Liver (tissue), 9 donors: ENCODE results near the gene GPRC5B. TPM values are rescaled to one million over a fixed set of nuclear protein-coding genes. Genes with fewer than 3 reads are reported as not detected.

Experiments used
- DNase-seq: peaks from one replicate; pipeline ENCODE4 v3.0.0-alpha.2; 2017; ENCODE audit warnings: low spot score
- H3K27ac ChIP-seq, 2 donors: one replicate each; pipeline ENCODE4 v1.7.0; 2013; ENCODE audit warnings: inconsistent platforms in 2 of 2, low read length in 2 of 2, control low read depth in 1 of 2, low read depth in 1 of 2, mild to moderate bottlenecking in 1 of 2
- H3K27me3 ChIP-seq, 4 donors: one replicate each; pipeline versions ENCODE4 v1.6.1 to v1.7.0; 2013; ENCODE audit warnings: low read length in 3 of 4, inconsistent platforms in 1 of 4, mild to moderate bottlenecking in 1 of 4, moderate library complexity in 1 of 4; ENCODE audit not compliant: control insufficient read depth in 4 of 4, insufficient read depth in 4 of 4
- H3K36me3 ChIP-seq, 4 donors: one replicate each; pipeline versions ENCODE4 v1.6.1 to v1.7.0; 2013; ENCODE audit warnings: low read length in 3 of 4, mild to moderate bottlenecking in 3 of 4, low read depth in 1 of 4, moderate library complexity in 1 of 4; ENCODE audit not compliant: control insufficient read depth in 4 of 4, insufficient read depth in 3 of 4
- H3K4me1 ChIP-seq, 4 donors: one replicate each; pipeline versions ENCODE4 v1.6.1 to v1.7.0; 2013; ENCODE audit warnings: low read length in 3 of 4, mild to moderate bottlenecking in 3 of 4, moderate library complexity in 1 of 4; ENCODE audit not compliant: control insufficient read depth in 4 of 4, insufficient read depth in 4 of 4
- H3K4me3 ChIP-seq, 3 donors: one replicate each; pipeline versions ENCODE4 v1.6.1 to v1.7.0; 2013; ENCODE audit warnings: low read length in 3 of 3, control low read depth in 1 of 3, low read depth in 1 of 3, mild to moderate bottlenecking in 1 of 3
- H3K9ac ChIP-seq, 2 donors: one replicate each; pipeline ENCODE4 v1.7.0; 2013; ENCODE audit warnings: low read length in 2 of 2, mild to moderate bottlenecking in 2 of 2, moderate library complexity in 2 of 2, control low read depth in 1 of 2, low read depth in 1 of 2
- H3K9me3 ChIP-seq, 4 donors: one replicate each; pipeline versions ENCODE4 v1.6.1 to v1.7.0; 2013; ENCODE audit warnings: low read length in 3 of 4; ENCODE audit not compliant: control insufficient read depth in 4 of 4
- EGR1 ChIP-seq, 2 donors: IDR thresholded peaks; 2 replicates each; pipeline ENCODE4 v1.6.1; 2016 to 2018; ENCODE audit warnings: antibody characterized with exemption in 2 of 2, low read depth in 2 of 2
- FOXA1 ChIP-seq: IDR thresholded peaks from 2 replicates; pipeline ENCODE4 v1.6.1; 2016; ENCODE audit warnings: antibody characterized with exemption
- FOXA2 ChIP-seq: IDR thresholded peaks from 2 replicates; pipeline ENCODE4 v1.6.1; 2016; ENCODE audit warnings: antibody characterized with exemption
- GABPA ChIP-seq, 2 donors: IDR thresholded peaks in 1 of 2; conservative IDR thresholded peaks in 1 of 2; 2 replicates each; pipeline ENCODE4 v1.6.1; 2016; ENCODE audit warnings: antibody characterized with exemption in 2 of 2, mild to moderate bottlenecking in 1 of 2, moderate library complexity in 1 of 2
- HNF4A ChIP-seq, 2 donors: conservative IDR thresholded peaks; 2 replicates each; pipeline ENCODE4 v1.6.1; 2016; ENCODE audit warnings: antibody characterized with exemption in 2 of 2, mild to moderate bottlenecking in 2 of 2
- HNF4G ChIP-seq: IDR thresholded peaks from 2 replicates; pipeline ENCODE4 v1.6.1; 2016; ENCODE audit warnings: antibody characterized with exemption
- JUND ChIP-seq, 2 donors: IDR thresholded peaks; 2 replicates each; pipeline ENCODE4 v1.6.1; 2016; ENCODE audit warnings: antibody characterized with exemption in 2 of 2
- MAX ChIP-seq: IDR thresholded peaks from 2 replicates; pipeline ENCODE4 v1.6.1; 2016; ENCODE audit warnings: antibody characterized with exemption
- NR2F2 ChIP-seq: IDR thresholded peaks from 2 replicates; pipeline ENCODE4 v1.6.1; 2016; ENCODE audit warnings: antibody characterized with exemption
- RAD21 ChIP-seq, 2 donors: IDR thresholded peaks; 2 replicates each; pipeline ENCODE4 v1.6.1; 2016; ENCODE audit warnings: antibody characterized with exemption in 2 of 2, mild to moderate bottlenecking in 2 of 2
- REST ChIP-seq: IDR thresholded peaks from 2 replicates; pipeline ENCODE4 v1.6.1; 2016; ENCODE audit warnings: antibody characterized with exemption, mild to moderate bottlenecking
- RXRA ChIP-seq, 2 donors: IDR thresholded peaks; 2 replicates each; pipeline ENCODE4 v1.6.1; 2017 to 2018; ENCODE audit warnings: antibody characterized with exemption in 2 of 2, mild to moderate bottlenecking in 1 of 2
- SP1 ChIP-seq: IDR thresholded peaks from 2 replicates; pipeline ENCODE4 v1.6.1; 2018; ENCODE audit warnings: antibody characterized with exemption, mild to moderate bottlenecking
- TAF1 ChIP-seq: conservative IDR thresholded peaks from 2 replicates; pipeline ENCODE4 v1.6.1; 2016; ENCODE audit warnings: antibody characterized with exemption, mild to moderate bottlenecking
- YY1 ChIP-seq: IDR thresholded peaks from 2 replicates; pipeline ENCODE4 v1.6.1; 2016; ENCODE audit warnings: antibody characterized with exemption, mild to moderate bottlenecking
- WGBS: extraction: QIAGEN DNeasy Blood & Tissue Kit; methylation state at CpG from one replicate; pipeline ENCODE4 v1.1.7; 2013; 5-methylcytosine and 5-hydroxymethylcytosine counted together
- polyA plus RNA-seq, 2 donors: library from polyadenylated mRNA; stranded (reverse) in 1 of 2; unstranded in 1 of 2; fragments of 200-250 nt in 1 of 2; fragments of >200 nt in 1 of 2; fragmentation: Nextera tagmentation in 1 of 2; extraction: Ambion mirVana in 1 of 2; gene quantifications; one replicate each; pipeline versions ENCODE4 v1.2.1 to v1.2.3, GENCODE V29; 2013 to 2015
- total RNA-seq, 2 donors: library from RNA; depleted of rRNA; stranded (reverse); fragments of >200 nt; gene quantifications; one replicate each; pipeline ENCODE4 v1.2.3, GENCODE V29; 2014
- TF ChIP-seq, protein P1 (sequence below): IDR thresholded peaks from 2 replicates; pipeline ENCODE4 v1.6.1; 2016; ENCODE audit warnings: antibody characterized with exemption
- TF ChIP-seq, protein P2 (sequence below): fragments of 150-350 bp; IDR thresholded peaks from 2 replicates; pipeline ENCODE4 v1.5.1; 2017; ENCODE audit warnings: improper control_type of control experiment, low read depth, low read length; ENCODE audit not compliant: missing input control
- TF ChIP-seq, protein P3 (sequence below): IDR thresholded peaks from 2 replicates; pipeline ENCODE4 v1.6.1; 2016; ENCODE audit warnings: antibody characterized with exemption
- donor health status: healthy.
- donor health status: healthy.
- donor health status: healthy.
- donor health status: healthy.
- donor health status: healthy.

The GPRC5B gene
- total and polyA plus RNA-seq, 4 donors = 1.5 to 4.7 (median 2.7) TPM

DNA sequence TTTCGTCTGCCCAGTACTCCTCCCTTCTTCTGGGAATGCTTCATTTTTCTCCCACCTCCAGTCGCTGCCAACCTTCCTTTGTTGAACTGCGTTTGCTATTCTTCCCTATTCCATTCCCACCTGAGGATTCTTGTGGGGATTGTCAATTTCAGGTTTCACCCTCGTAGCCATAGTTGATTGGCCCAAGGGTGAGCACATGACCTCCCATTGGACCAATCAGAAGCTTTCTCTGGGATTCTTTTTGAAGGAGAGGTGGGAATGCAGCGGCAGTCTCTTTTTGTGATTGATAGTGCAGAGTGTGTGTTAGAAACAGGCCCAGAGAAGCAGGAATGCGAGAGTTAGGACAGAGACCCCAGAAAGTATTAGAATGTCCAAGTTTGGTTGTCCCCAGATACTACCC, 49.1 kb upstream of the GPRC5B start:
- Histone ChIP-seq H3K27ac (no peak overlapping the region), H3K4me3 (no peak overlapping the region), H3K36me3 (no peaks in the 10 kb centered on the region), H3K9ac (no peak overlapping the region), H3K27me3 (peaks cover 0 to 3% (median 0%) of the 10 kb centered on the region in 4 donors), H3K9me3 (no peaks in the 10 kb centered on the region), H3K4me1 (no peaks in the 10 kb centered on the region)
- 73% methylated on average over 6 of the region's 6 CpGs for WGBS
- no peak for DNase-seq
- TF ChIP-seq RAD21 (IDR thresholded peaks at IDR 0.05) = no peak
- no peak for TF ChIP-seq EGR1 (IDR thresholded peaks at IDR 0.05; ENCODE audit: low read depth in 2 of 2)
- TF ChIP-seq MAX = no peak
- TF ChIP-seq, protein P1, sequence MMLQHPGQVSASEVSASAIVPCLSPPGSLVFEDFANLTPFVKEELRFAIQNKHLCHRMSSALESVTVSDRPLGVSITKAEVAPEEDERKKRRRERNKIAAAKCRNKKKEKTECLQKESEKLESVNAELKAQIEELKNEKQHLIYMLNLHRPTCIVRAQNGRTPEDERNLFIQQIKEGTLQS = no peak
- TF ChIP-seq REST = no peak
- no peak for TF ChIP-seq TAF1

- no peaks in the 10 kb centered on the region for H3K4me1 ChIP-seq
- TF ChIP-seq YY1 (no peak), RXRA (IDR thresholded peaks at IDR 0.05) (no peak), RAD21 (IDR thresholded peaks at IDR 0.05) (no peak), REST (no peak), TAF1 (no peak), JUND (IDR thresholded peaks at IDR 0.05) (no peak), GABPA (IDR thresholded peaks at IDR 0.05 in 1 of 2, conservative IDR thresholded peaks at IDR 0.05 in 1 of 2) (no peak), EGR1 (IDR thresholded peaks at IDR 0.05; ENCODE audit: low read depth in 2 of 2) (no peak), FOXA2 (no peak), HNF4A (conservative IDR thresholded peaks at IDR 0.05) (no peak), NR2F2 (no peak), HNF4G (no peak), MAX (no peak), FOXA1 (no peak), SP1 (no peak)
- TF ChIP-seq, protein P2, sequence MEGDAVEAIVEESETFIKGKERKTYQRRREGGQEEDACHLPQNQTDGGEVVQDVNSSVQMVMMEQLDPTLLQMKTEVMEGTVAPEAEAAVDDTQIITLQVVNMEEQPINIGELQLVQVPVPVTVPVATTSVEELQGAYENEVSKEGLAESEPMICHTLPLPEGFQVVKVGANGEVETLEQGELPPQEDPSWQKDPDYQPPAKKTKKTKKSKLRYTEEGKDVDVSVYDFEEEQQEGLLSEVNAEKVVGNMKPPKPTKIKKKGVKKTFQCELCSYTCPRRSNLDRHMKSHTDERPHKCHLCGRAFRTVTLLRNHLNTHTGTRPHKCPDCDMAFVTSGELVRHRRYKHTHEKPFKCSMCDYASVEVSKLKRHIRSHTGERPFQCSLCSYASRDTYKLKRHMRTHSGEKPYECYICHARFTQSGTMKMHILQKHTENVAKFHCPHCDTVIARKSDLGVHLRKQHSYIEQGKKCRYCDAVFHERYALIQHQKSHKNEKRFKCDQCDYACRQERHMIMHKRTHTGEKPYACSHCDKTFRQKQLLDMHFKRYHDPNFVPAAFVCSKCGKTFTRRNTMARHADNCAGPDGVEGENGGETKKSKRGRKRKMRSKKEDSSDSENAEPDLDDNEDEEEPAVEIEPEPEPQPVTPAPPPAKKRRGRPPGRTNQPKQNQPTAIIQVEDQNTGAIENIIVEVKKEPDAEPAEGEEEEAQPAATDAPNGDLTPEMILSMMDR = no peak
- TF ChIP-seq, protein P1 = no peak
- TF ChIP-seq, protein P3, sequence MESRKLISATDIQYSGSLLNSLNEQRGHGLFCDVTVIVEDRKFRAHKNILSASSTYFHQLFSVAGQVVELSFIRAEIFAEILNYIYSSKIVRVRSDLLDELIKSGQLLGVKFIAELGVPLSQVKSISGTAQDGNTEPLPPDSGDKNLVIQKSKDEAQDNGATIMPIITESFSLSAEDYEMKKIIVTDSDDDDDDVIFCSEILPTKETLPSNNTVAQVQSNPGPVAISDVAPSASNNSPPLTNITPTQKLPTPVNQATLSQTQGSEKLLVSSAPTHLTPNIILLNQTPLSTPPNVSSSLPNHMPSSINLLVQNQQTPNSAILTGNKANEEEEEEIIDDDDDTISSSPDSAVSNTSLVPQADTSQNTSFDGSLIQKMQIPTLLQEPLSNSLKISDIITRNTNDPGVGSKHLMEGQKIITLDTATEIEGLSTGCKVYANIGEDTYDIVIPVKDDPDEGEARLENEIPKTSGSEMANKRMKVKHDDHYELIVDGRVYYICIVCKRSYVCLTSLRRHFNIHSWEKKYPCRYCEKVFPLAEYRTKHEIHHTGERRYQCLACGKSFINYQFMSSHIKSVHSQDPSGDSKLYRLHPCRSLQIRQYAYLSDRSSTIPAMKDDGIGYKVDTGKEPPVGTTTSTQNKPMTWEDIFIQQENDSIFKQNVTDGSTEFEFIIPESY = no peak
- WGBS = 72% methylated on average over 12 of the region's 12 CpGs
- H3K9me3 ChIP-seq = no peaks in the 10 kb centered on the region
- DNase-seq = no peak
- no peak overlapping the region for H3K9ac ChIP-seq
- no peak overlapping the region for H3K4me3 ChIP-seq
- H3K27ac ChIP-seq = no peak overlapping the region
- H3K27me3 ChIP-seq = peaks cover 0 to 3% (median 0%) of the 10 kb centered on the region in 4 donors
- no peaks in the 10 kb centered on the region for H3K36me3 ChIP-seq
These were observed 44.4 kb upstream of the GPRC5B start for GRCh38 chr16:19929062-19929511.
